ENCODE measurements around the gene FXYD7.
A peak's percentile ranks its signal among the peaks of the same experiment; 100 is the strongest.

Gene FXYD7

GRCh38 chr19:35110974-35111373 is 32.1 kb upstream of the FXYD7 start:
- DNase-seq, result no peak

GRCh38 chr19:35112995-35113688 is 29.9 kb upstream of the FXYD7 start:
- DNase-seq, result no peak

- DNase-seq, result peak in 12 of 14 donors; percentile 56 to 93 (median 86)
Measured at GRCh38 chr19:35114353-35115176, 28.5 kb upstream of the FXYD7 start.

- peak in 13 of 14 donors; percentile 54 to 92 (median 84) for DNase-seq
Measured at GRCh38 chr19:35115177-35115951, 27.7 kb upstream of the FXYD7 start, which contains the start of gene FXYD3. TSS of gene FXYD3 (plus strand) at chr19:35115823. CDS start at chr19:35119377, 3,554 bp downstream.

GRCh38 chr19:35116072-35116801 is 26.8 kb upstream of the FXYD7 start:
- peak in 1 of 14 donors; percentile 31 for DNase-seq

- DNase-seq, result no peak
Measured at GRCh38 chr19:35117116-35117515, 25.9 kb upstream of the FXYD7 start.

- DNase-seq, result no peak
Measured at GRCh38 chr19:35117799-35118198, 25.3 kb upstream of the FXYD7 start.

GRCh38 chr19:35118268-35119020 is 24.6 kb upstream of the FXYD7 start:
- no peak for DNase-seq

- no peak for DNase-seq
Measured at GRCh38 chr19:35119091-35119490, 24.0 kb upstream of the FXYD7 start.

- no peak for DNase-seq
Measured at GRCh38 chr19:35119578-35120155, 23.4 kb upstream of the FXYD7 start.

- peak in 3 of 14 donors; percentile 6 to 65 (median 15) for DNase-seq
Measured at GRCh38 chr19:35120492-35120891, 22.6 kb upstream of the FXYD7 start.

GRCh38 chr19:35120898-35121297 is 22.2 kb upstream of the FXYD7 start:
- no peak for DNase-seq

GRCh38 chr19:35122687-35123551 is 20.1 kb upstream of the FXYD7 start:
- DNase-seq, result no peak

GRCh38 chr19:35123573-35123972 is 19.5 kb upstream of the FXYD7 start:
- peak in 7 of 14 donors; percentile 28 to 61 (median 38) for DNase-seq

- peak; percentile 44 to 97 (median 92) for DNase-seq
Measured at GRCh38 chr19:35124098-35125060, 18.7 kb upstream of the FXYD7 start.

GRCh38 chr19:35125270-35125717 is 17.8 kb upstream of the FXYD7 start:
- peak in 1 of 14 donors; percentile 55 for DNase-seq

- peak in 1 of 14 donors; percentile 43 for DNase-seq
Measured at GRCh38 chr19:35125749-35126623, 17.1 kb upstream of the FXYD7 start.

GRCh38 chr19:35126624-35126959 is 16.5 kb upstream of the FXYD7 start:
- peak in 10 of 14 donors; percentile 25 to 81 (median 46) for DNase-seq

Data from C1 segment of cervical spinal cord (tissue), 14 donors.